SK-N-MC (cell line): ENCODE results near the gene TIMMDC1.

Experiments used
- DNase-seq: peaks from one replicate; pipeline ENCODE4 v3.0.0-alpha.2; 2011; ENCODE audit warnings: low read depth, low spot score
- H3K27ac ChIP-seq: fragments of 200-600 bp; sonication (generic); 2 replicates; pipeline ENCODE4 v1.5.1; 2016; ENCODE audit warnings: mixed run types
- H3K36me3 ChIP-seq: fragments of 200-600 bp; sonication (generic); 2 replicates; pipeline ENCODE4 v1.6.1; 2017; ENCODE audit warnings: antibody characterized with exemption, low read length, mixed read lengths; ENCODE audit not compliant: insufficient read depth
- H3K4me3 ChIP-seq: fragments of 200-600 bp; sonication (generic); 2 replicates; pipeline ENCODE4 v1.5.1; 2016
- H3K9ac ChIP-seq: fragments of 200-600 bp; sonication (generic); 2 replicates; pipeline ENCODE4 v1.8.0; 2017; ENCODE audit warnings: mixed run types, mixed read lengths; ENCODE audit not compliant: insufficient read length
- H3K9me3 ChIP-seq: fragments of 200-600 bp; sonication (generic); 2 replicates; pipeline ENCODE4 v1.6.1; 2017; ENCODE audit warnings: low read depth, mild to moderate bottlenecking, antibody characterized with exemption, low read length, moderate library complexity, mixed read lengths
- EZH2 ChIP-seq: fragments of 200-600 bp; sonication (generic); IDR thresholded peaks from one replicate; pipeline ENCODE4 v1.6.1; 2017; ENCODE audit warnings: antibody characterized with exemption
- FOXP2 ChIP-seq: optimal IDR thresholded peaks from 2 replicates; pipeline ENCODE3; 2011; ENCODE audit warnings: mild to moderate bottlenecking, moderate library complexity; ENCODE audit not compliant: insufficient read depth; ENCODE audit errors: extremely low read length, control extremely low read depth
- POLR2AphosphoS5 ChIP-seq: IDR thresholded peaks from 2 replicates; pipeline ENCODE4 v1.6.1; 2012; ENCODE audit warnings: mild to moderate bottlenecking, low read depth, low read length, borderline replicate concordance

The TIMMDC1 gene

GRCh38 chr3:119500265-119500664 is 1.9 kb downstream of the TIMMDC1 start:
- Histone ChIP-seq H3K9me3 (no peaks in the 10 kb centered on the region; the same call in 1 of the 2 replicates), H3K4me3 (peak overlapping the region; percentile 96), H3K9ac (peak overlapping the region; percentile 94), H3K27ac (no peak overlapping the region), H3K36me3 (peaks cover 14% of the 10 kb centered on the region)
- DNase-seq = no peak
- TF ChIP-seq EZH2 (no peak), FOXP2 (no peak), POLR2AphosphoS5 (no peak)

GRCh38 chr3:119500901-119501300 is 2.6 kb downstream of the TIMMDC1 start:
- peak overlapping the region; percentile 94 for H3K9ac ChIP-seq
- TF ChIP-seq EZH2 (no peak), POLR2AphosphoS5 (no peak), FOXP2 (no peak)
- peak overlapping the region; percentile 96; the same call in 1 of the 2 replicates for H3K4me3 ChIP-seq
- H3K9me3 ChIP-seq = no peaks in the 10 kb centered on the region; the same call in 1 of the 2 replicates
- peaks cover 20% of the 10 kb centered on the region for H3K36me3 ChIP-seq
- no peak overlapping the region; the same call in 1 of the 2 replicates for H3K27ac ChIP-seq
- DNase-seq = no peak

- no peak for DNase-seq
- H3K36me3 ChIP-seq = peaks cover 62% of the 10 kb centered on the region
- H3K27ac ChIP-seq = no peak overlapping the region
- H3K9me3 ChIP-seq = no peaks in the 10 kb centered on the region
- TF ChIP-seq EZH2 (no peak), FOXP2 (no peak), POLR2AphosphoS5 (no peak)
- H3K9ac ChIP-seq = no peak overlapping the region
- no peak overlapping the region for H3K4me3 ChIP-seq
Measured at GRCh38 chr3:119506631-119507030, 8.3 kb downstream of the TIMMDC1 start.

GRCh38 chr3:119507404-119507803 is 9.1 kb downstream of the TIMMDC1 start:
- TF ChIP-seq POLR2AphosphoS5 (no peak), FOXP2 (no peak), EZH2 (no peak)
- H3K36me3 ChIP-seq = peaks cover 64% of the 10 kb centered on the region
- no peak for DNase-seq
- H3K9ac ChIP-seq = no peak overlapping the region
- H3K27ac ChIP-seq = no peak overlapping the region
- no peaks in the 10 kb centered on the region for H3K9me3 ChIP-seq
- H3K4me3 ChIP-seq = no peak overlapping the region

- no peak overlapping the region for H3K4me3 ChIP-seq
Measured at GRCh38 chr3:119508172-119508845, 10.0 kb downstream of the TIMMDC1 start.

GRCh38 chr3:119510690-119511089 is 12.3 kb downstream of the TIMMDC1 start:
- Histone ChIP-seq H3K4me3 (no peak overlapping the region), H3K36me3 (peaks cover 71% of the 10 kb centered on the region), H3K27ac (no peak overlapping the region), H3K9me3 (no peaks in the 10 kb centered on the region), H3K9ac (no peak overlapping the region)
- DNase-seq = no peak
- TF ChIP-seq EZH2 (no peak), FOXP2 (no peak), POLR2AphosphoS5 (no peak)

More at GRCh38 chr3:119508172-119508845, 10.0 kb downstream of the TIMMDC1 start:
- Histone ChIP-seq H3K9ac (no peak overlapping the region), H3K36me3 (peaks cover 63% of the 10 kb centered on the region), H3K27ac (no peak overlapping the region), H3K9me3 (no peaks in the 10 kb centered on the region)
- TF ChIP-seq POLR2AphosphoS5 (no peak), FOXP2 (no peak), EZH2 (no peak)
- DNase-seq = no peak

- Histone ChIP-seq H3K9me3 (no peaks in the 10 kb centered on the region), H3K36me3 (peaks cover 78% of the 10 kb centered on the region), H3K27ac (no peak overlapping the region), H3K4me3 (no peak overlapping the region), H3K9ac (no peak overlapping the region)
- DNase-seq = no peak
- TF ChIP-seq FOXP2 (no peak), POLR2AphosphoS5 (no peak), EZH2 (no peak)
Measured at GRCh38 chr3:119514637-119515036, 16.3 kb downstream of the TIMMDC1 start.

GRCh38 chr3:119517112-119517511 is 18.8 kb downstream of the TIMMDC1 start:
- Histone ChIP-seq H3K27ac (no peak overlapping the region), H3K9me3 (no peaks in the 10 kb centered on the region), H3K9ac (no peak overlapping the region), H3K36me3 (peaks cover 90% of the 10 kb centered on the region), H3K4me3 (no peak overlapping the region)
- DNase-seq = no peak
- TF ChIP-seq FOXP2 (no peak), POLR2AphosphoS5 (no peak), EZH2 (no peak)
